Measurements from ENCODE around the gene GBP2.

The GBP2 gene

DNA sequence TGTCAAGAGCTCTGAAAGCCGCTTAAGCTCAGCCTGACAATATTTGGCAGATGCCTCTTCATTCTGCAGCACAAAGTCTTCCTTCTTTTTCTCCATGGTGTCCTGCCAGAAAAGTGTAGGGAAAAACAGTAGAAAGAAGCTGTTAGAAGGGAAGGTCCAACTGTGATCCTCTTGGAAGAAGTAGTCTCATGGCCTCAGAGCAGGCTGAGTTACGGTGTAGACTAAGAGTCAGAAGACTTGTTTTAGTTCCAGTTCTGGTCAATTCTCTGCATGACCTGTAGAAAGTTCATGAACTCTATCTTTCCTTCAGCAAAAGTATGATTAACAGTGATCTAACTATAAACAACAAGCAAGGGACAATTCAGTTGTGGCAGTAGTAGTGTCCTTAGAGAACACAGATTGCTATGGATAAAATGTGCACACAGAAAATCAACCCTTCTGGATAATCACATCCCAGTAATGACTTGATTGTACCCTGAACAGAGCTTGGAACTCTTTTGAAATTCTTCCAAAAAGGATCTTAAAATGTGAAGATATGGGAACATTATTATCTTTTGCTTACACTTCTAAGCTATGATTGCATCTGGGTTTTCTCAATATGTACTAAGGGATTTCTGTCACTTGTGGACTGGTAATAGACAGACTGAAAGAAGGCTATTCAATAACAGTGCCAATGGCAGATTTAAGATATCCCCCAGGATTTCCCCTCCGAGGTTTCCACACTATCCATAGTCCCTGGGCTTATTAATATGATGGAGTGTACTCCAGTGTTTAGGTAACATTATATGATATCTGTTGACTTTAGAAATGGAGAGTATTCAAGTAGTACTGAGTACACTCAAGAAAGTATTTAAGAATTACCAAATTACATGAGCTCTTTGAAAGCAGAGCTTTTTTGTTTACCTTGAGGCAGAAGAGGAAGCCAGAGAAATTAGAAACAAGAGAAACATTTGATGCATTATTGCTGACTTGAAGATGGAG lies 22.1 kb upstream of the GBP2 start:
- DNase-seq (ENCODE audit: low read depth), result no peak
- TF ChIP-seq, protein P1, sequence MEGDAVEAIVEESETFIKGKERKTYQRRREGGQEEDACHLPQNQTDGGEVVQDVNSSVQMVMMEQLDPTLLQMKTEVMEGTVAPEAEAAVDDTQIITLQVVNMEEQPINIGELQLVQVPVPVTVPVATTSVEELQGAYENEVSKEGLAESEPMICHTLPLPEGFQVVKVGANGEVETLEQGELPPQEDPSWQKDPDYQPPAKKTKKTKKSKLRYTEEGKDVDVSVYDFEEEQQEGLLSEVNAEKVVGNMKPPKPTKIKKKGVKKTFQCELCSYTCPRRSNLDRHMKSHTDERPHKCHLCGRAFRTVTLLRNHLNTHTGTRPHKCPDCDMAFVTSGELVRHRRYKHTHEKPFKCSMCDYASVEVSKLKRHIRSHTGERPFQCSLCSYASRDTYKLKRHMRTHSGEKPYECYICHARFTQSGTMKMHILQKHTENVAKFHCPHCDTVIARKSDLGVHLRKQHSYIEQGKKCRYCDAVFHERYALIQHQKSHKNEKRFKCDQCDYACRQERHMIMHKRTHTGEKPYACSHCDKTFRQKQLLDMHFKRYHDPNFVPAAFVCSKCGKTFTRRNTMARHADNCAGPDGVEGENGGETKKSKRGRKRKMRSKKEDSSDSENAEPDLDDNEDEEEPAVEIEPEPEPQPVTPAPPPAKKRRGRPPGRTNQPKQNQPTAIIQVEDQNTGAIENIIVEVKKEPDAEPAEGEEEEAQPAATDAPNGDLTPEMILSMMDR (conservative IDR thresholded peaks at IDR 0.05; ENCODE audit: control insufficient read depth, insufficient read depth, low read depth, low read length), result no peak
- no peak overlapping the region for H3K4me3 ChIP-seq (ENCODE audit: control insufficient read depth, low read depth, low read length)

DNA sequence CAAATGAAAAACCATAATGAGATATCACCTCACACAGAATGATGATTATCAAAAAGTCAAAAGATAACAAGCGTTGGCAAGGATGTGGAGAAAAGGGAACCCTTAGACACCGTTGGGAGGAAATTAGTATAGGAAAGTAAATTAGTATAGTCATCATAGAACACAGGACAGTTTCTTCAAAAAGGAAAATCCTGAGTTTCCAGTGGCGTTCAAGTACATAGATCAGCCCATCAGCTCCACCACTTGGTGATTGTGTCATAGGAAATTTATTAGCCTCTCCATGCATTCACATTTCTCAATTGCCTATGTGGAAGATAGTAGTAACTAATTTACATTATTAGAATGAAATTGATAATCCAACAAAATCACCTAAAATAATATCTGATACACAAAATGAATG lies 20.8 kb upstream of the GBP2 start:
- no peak for DNase-seq (ENCODE audit: low read depth)
- TF ChIP-seq, protein P1 (conservative IDR thresholded peaks at IDR 0.05; ENCODE audit: control insufficient read depth, insufficient read depth, low read depth, low read length), result no peak
- H3K4me3 ChIP-seq (ENCODE audit: control insufficient read depth, low read depth, low read length), result no peak overlapping the region

DNA sequence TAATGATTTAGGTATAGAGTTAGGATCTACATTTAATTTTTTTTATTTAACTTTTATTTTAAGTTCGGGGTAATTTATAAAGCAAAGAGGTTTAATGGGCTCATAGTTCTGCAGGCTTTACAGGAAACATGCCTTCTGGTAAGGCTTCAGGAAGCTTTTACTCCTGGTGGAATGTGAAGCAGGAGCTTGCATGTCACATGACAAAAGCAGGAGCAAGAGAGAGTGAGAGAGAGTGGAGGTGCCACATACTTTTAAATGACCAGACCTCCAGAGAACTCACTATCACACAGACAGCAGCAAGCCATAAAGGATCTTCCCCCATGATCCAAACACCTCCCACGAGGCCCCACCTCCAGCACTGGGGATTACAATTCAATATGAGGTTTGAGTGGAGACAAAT lies 17.6 kb upstream of the GBP2 start:
- H3K4me3 ChIP-seq (ENCODE audit: control insufficient read depth, low read depth, low read length), result no peak overlapping the region
- TF ChIP-seq, protein P1 (conservative IDR thresholded peaks at IDR 0.05; ENCODE audit: control insufficient read depth, insufficient read depth, low read depth, low read length), result no peak
- DNase-seq (ENCODE audit: low read depth), result no peak

DNA sequence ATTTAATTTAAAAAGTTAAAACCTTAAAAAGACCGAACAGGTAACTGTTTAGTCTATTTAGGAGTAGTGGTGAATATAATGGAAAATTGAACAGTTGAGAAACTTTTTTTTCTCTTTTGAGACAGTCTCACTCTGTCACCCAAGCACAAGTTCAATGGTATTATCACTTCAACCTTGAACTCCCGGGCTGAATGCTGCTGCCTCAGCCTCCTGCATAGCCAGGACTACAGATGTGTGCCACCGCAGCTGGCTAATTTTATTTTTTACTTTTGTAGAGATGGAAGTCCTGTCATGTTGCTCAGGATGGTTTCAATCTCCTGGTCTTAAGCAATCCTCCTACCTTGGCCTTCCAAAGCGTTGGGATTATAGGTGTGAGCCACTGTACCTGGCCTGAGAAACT lies 16.2 kb upstream of the GBP2 start:
- TF ChIP-seq, protein P1 (conservative IDR thresholded peaks at IDR 0.05; ENCODE audit: control insufficient read depth, insufficient read depth, low read depth, low read length), result no peak
- DNase-seq (ENCODE audit: low read depth), result no peak
- H3K4me3 ChIP-seq (ENCODE audit: control insufficient read depth, low read depth, low read length), result no peak overlapping the region

DNA sequence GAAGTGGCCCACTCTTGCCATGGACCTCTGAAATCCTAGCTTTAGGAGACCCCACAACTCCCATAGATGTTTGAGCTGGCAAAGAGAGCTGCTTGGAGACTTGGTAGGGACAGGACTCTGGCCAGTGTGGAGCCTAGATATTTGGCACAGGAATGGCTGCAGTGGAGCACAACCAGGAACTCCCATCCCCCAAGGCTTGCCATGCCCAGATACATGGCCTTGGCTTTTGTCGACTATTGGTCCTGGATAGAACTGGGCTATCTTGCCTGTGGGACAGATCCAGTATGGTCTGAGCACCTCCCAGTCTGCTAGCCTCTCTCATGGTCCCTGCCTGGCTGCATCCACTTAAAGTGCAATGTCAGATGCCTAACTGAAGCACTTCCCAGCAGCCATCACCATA lies 7.8 kb upstream of the GBP2 start:
- TF ChIP-seq, protein P1 (conservative IDR thresholded peaks at IDR 0.05; ENCODE audit: control insufficient read depth, insufficient read depth, low read depth, low read length), result no peak
- no peak for DNase-seq (ENCODE audit: low read depth)
- no peak overlapping the region for H3K4me3 ChIP-seq (ENCODE audit: control insufficient read depth, low read depth, low read length)

DNA sequence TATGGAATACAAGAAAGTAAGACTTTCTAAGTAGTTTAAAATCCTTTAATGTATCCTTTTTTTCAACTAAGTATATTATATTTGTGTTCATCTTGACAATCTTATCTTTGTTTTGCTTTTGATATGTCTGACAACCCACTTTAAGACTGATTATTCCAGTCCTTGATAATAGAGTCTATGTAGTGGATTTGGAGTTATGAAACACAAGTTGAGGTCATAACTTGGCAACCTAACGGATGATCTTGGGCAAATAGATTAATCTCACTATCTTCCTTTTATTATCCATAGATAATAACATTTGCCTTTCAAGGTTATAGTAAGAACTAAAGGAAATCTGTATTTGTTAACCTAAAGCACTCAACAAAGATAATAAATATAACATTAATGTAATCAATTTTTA lies 4.8 kb upstream of the GBP2 start:
- TF ChIP-seq, protein P1 (conservative IDR thresholded peaks at IDR 0.05; ENCODE audit: control insufficient read depth, insufficient read depth, low read depth, low read length), result no peak
- no peak overlapping the region for H3K4me3 ChIP-seq (ENCODE audit: control insufficient read depth, low read depth, low read length)
- no peak for DNase-seq (ENCODE audit: low read depth)
